ENCODE results near the gene GON4L. TPM values are rescaled to one million over a fixed set of nuclear protein-coding genes. Genes with fewer than 3 reads are reported as not detected.

Gene GON4L
- polyA plus RNA-seq (2011; rRNA removed) (23.1 and 28.1 TPM in 2 replicates), polyA plus RNA-seq (2017; fragmentation: RNase III; extraction: RNeasy Plus Mini Kit Qiagen cat#74134 plus additional on column Dnase treatment) (15.1 to 15.7 TPM (median 15.3 TPM) in 3 replicates), polyA minus RNA-seq (2011; rRNA and poly(A)+ RNA removed) (34.9 and 42.7 TPM in 2 replicates)
- 7.3 and 8.4 TPM in 2 replicates for polyA plus RNA-seq (2012; cell fraction: cytosol; rRNA removed)
- polyA plus RNA-seq (2012; cell fraction: nucleus; rRNA removed): 22.1 and 38.4 TPM in 2 replicates

GRCh38 chr1:155856975-155857930 lies at the start of gene GON4L:
Gene GON4L, minus strand, starts transcription at chr1:155857214. Its CDS starts 3,434 bp downstream, at chr1:155853780.
- no peaks in the 10 kb centered on the region for H3K9me3 ChIP-seq
- H3K4me1 ChIP-seq: peaks cover 16% of the 10 kb centered on the region
- FAIRE-seq: no peak
- peak; percentile 91 for ATAC-seq
- DNase-seq (ENCODE audit: low read depth in 1 of 2, low spot score in 1 of 2): peak; percentile 94 to 96
- CTCF ChIA-PET: interaction anchor here (0.6 to 3.9 kb wide), 3 partner anchors 41 to 132 kb away, joined by 3 to 14 read pairs (median 3); no protein-coding TSS in a partner anchor
- POLR2A ChIA-PET: interaction anchor here (1.0 kb wide), 1 partner anchor 77 kb away, joined by 3 read pairs; the partner anchor contains the start of gene KHDC4
- H3K4me2 ChIP-seq: peak within 1 kb of the TSS; percentile 90
- 3% methylated on average over 46 of the region's 46 CpGs for WGBS (ENCODE audit: missing lambda C conversion rate)
- TF ChIP-seq BCL3 (IDR thresholded peaks at IDR 0.05) (peak; percentile 86; the same call in 2 of the 3 replicates), FOSL2 (IDR thresholded peaks at IDR 0.05) (no peak), FOSL2 (CRISPR knock-in tag; IDR thresholded peaks at IDR 0.05) (peak; percentile 57), JUN (IDR thresholded peaks at IDR 0.05) (peak in 1 of 2 experiments; percentile 67; a peak in 2 of 5 replicates), NPAS2 (CRISPR knock-in tag; IDR thresholded peaks at IDR 0.05; ENCODE audit: borderline replicate concordance) (no peak), ESRRA (IDR thresholded peaks at IDR 0.05; ENCODE audit: borderline replicate concordance, low read length) (no peak), CHD4 (IDR thresholded peaks at IDR 0.05; ENCODE audit: borderline replicate concordance) (0 out of 2 replicates have a peak, but pooled peaks have one; percentile 52), MAX (IDR thresholded peaks at IDR 0.05) (peak; percentile 78), POLR2A (IDR thresholded peaks at IDR 0.05; ENCODE audit: low read length) (peak; percentile 92), EHF (CRISPR knock-in tag; IDR thresholded peaks at IDR 0.05) (no peak), KDM5A (IDR thresholded peaks at IDR 0.05) (no peak), HEYL (CRISPR knock-in tag; IDR thresholded peaks at IDR 0.05) (no peak), GATA3 (IDR thresholded peaks at IDR 0.05; ENCODE audit: borderline replicate concordance) (no peak), KDM1A (IDR thresholded peaks at IDR 0.05; ENCODE audit: low read depth) (peak; percentile 78; the same call in 1 of the 2 replicates), HES2 (IDR thresholded peaks at IDR 0.05) (no peak)
- peak within 1 kb of the TSS; percentile 69 for H3K4me3 ChIP-seq
- peak within 1 kb of the TSS; percentile 81 to 90 for H3K27ac ChIP-seq

- WGBS (ENCODE audit: missing lambda C conversion rate): 94% methylated on average over 12 of the region's 12 CpGs
- H3K9me3 ChIP-seq: no peaks in the 10 kb centered on the region
- TF ChIP-seq GATA3 (IDR thresholded peaks at IDR 0.05; ENCODE audit: borderline replicate concordance) (no peak), ZNF302 (CRISPR knock-in tag; IDR thresholded peaks at IDR 0.05) (no peak), HOXB5 (CRISPR knock-in tag; IDR thresholded peaks at IDR 0.05) (no peak), POLR2A (IDR thresholded peaks at IDR 0.05; ENCODE audit: low read length) (no peak), KDM5A (IDR thresholded peaks at IDR 0.05) (no peak), MAZ (IDR thresholded peaks at IDR 0.05; ENCODE audit: borderline replicate concordance, low read depth, low read length) (no peak), RARB (CRISPR knock-in tag; IDR thresholded peaks at IDR 0.05) (no peak), BCL3 (IDR thresholded peaks at IDR 0.05) (no peak), NR3C1 (IDR thresholded peaks at IDR 0.05) (no peak), HEYL (CRISPR knock-in tag; IDR thresholded peaks at IDR 0.05) (no peak), JUNB (IDR thresholded peaks at IDR 0.05) (no peak), SREBF2 (IDR thresholded peaks at IDR 0.05) (no peak), NFE2L2 (conservative IDR thresholded peaks at IDR 0.05; ENCODE audit: low read length) (no peak), E2F6 (IDR thresholded peaks at IDR 0.05; ENCODE audit: borderline replicate concordance, low read depth) (no peak)
- ATAC-seq: no peak
- H3K4me2 ChIP-seq: no peak overlapping the region
- H3K4me1 ChIP-seq: peaks cover 1% of the 10 kb centered on the region; the same call in 2 of the 3 replicates
- POLR2A ChIA-PET: no interaction called here
- CTCF ChIA-PET: interaction anchor here (0.6 to 1.3 kb wide), 4 partner anchors 23 to 501 kb away, joined by 3 to 5 read pairs (median 4); no protein-coding TSS in a partner anchor
- no peak for FAIRE-seq
- DNase-seq (ENCODE audit: low read depth in 1 of 2, low spot score in 1 of 2): no peak
- H3K27ac ChIP-seq: no peak overlapping the region
- no peak overlapping the region for H3K4me3 ChIP-seq
Measured at GRCh38 chr1:155904261-155904660, 47.2 kb upstream of the GON4L start.

Measured in A549 (cell line).